Esophagus squamous epithelium (tissue), 4 donors: ENCODE results near the gene GATAD1.

Source experiments
- POLR2A ChIP-seq, 4 donors: fragments of 450-650 bp; IDR thresholded peaks; one replicate each; pipeline ENCODE4 v1.6.1; 2017; ENCODE audit warnings: antibody characterized with exemption in 4 of 4, mild to moderate bottlenecking in 4 of 4, moderate library complexity in 3 of 4
- TF ChIP-seq, protein P1 (sequence below), 6 experiments: fragments of 450-650 bp in 4 of 6; fragments of 200-600 bp in 2 of 6; sonication (generic) in 2 of 6; IDR thresholded peaks; one replicate each; pipeline ENCODE4 v1.5.1; 2016 to 2019; ENCODE audit warnings: antibody characterized with exemption in 6 of 6, mild to moderate bottlenecking in 4 of 6, moderate library complexity in 4 of 6

GRCh38 chr7:92422926-92423325 is 24.4 kb upstream of the GATAD1 start:
- TF ChIP-seq, protein P1, sequence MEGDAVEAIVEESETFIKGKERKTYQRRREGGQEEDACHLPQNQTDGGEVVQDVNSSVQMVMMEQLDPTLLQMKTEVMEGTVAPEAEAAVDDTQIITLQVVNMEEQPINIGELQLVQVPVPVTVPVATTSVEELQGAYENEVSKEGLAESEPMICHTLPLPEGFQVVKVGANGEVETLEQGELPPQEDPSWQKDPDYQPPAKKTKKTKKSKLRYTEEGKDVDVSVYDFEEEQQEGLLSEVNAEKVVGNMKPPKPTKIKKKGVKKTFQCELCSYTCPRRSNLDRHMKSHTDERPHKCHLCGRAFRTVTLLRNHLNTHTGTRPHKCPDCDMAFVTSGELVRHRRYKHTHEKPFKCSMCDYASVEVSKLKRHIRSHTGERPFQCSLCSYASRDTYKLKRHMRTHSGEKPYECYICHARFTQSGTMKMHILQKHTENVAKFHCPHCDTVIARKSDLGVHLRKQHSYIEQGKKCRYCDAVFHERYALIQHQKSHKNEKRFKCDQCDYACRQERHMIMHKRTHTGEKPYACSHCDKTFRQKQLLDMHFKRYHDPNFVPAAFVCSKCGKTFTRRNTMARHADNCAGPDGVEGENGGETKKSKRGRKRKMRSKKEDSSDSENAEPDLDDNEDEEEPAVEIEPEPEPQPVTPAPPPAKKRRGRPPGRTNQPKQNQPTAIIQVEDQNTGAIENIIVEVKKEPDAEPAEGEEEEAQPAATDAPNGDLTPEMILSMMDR (IDR thresholded peaks at IDR 0.05): no peak
- TF ChIP-seq POLR2A (IDR thresholded peaks at IDR 0.05): no peak
